ENCODE results near the gene SMU1. TPM values are rescaled to one million over a fixed set of nuclear protein-coding genes. Genes with fewer than 3 reads are reported as not detected.

Gene SMU1
- total RNA-seq, 2 donors from 2014 or later, result 25.0 to 28.7 TPM

GRCh38 chr9:33111631-33112030, 35.2 kb upstream of the SMU1 start:
- no peaks in the 10 kb centered on the region for H3K9me3 Mint-ChIP-seq
- H3K9me3 ChIP-seq (ENCODE audit: control insufficient read depth, low read length), result no peaks in the 10 kb centered on the region
- WGBS, 2 experiments (ENCODE audit: insufficient coverage in 1 of 2, insufficient read length in 1 of 2), result 90% methylated on average over 2 to 5 of the region's 5 CpGs
- no peak overlapping the region for H3K4me3 ChIP-seq (ENCODE audit: low read length)
- H3K36me3 Mint-ChIP-seq (ENCODE audit: low read depth), result peaks cover 29% of the 10 kb centered on the region
- no peak overlapping the region for H3K9ac ChIP-seq (ENCODE audit: extremely low read depth, low read length, poor library complexity, severe bottlenecking)
- H3K27ac Mint-ChIP-seq, result peak overlapping the region; percentile 55
- no peaks in the 10 kb centered on the region for H3K27me3 ChIP-seq (ENCODE audit: control insufficient read depth, insufficient read depth, low read length, poor library complexity, severe bottlenecking)
- TF ChIP-seq CTCF (conservative IDR thresholded peaks at IDR 0.05), result peak; percentile 27
- H3K36me3 ChIP-seq (ENCODE audit: control insufficient read depth, insufficient read depth, low read length), result peaks cover 34% of the 10 kb centered on the region
- no peak overlapping the region for H3K27ac ChIP-seq (ENCODE audit: low read depth, low read length)
- peak; percentile 79 for DNase-seq
- H3K27me3 Mint-ChIP-seq (ENCODE audit: insufficient read depth), result no peaks in the 10 kb centered on the region
- no peak overlapping the region for H3K4me3 Mint-ChIP-seq
- peaks cover 28% of the 10 kb centered on the region for H3K4me1 Mint-ChIP-seq
- H3K4me1 ChIP-seq (ENCODE audit: control insufficient read depth, insufficient read depth, low read length), result peaks cover 4% of the 10 kb centered on the region

GRCh38 chr9:33110686-33111085, 34.2 kb upstream of the SMU1 start:
- no peak overlapping the region for H3K4me3 Mint-ChIP-seq
- no peaks in the 10 kb centered on the region for H3K9me3 Mint-ChIP-seq
- H3K27me3 Mint-ChIP-seq (ENCODE audit: insufficient read depth), result no peaks in the 10 kb centered on the region
- peaks cover 4% of the 10 kb centered on the region for H3K4me1 ChIP-seq (ENCODE audit: control insufficient read depth, insufficient read depth, low read length)
- peak; percentile 35 for DNase-seq
- H3K4me1 Mint-ChIP-seq, result peaks cover 28% of the 10 kb centered on the region
- H3K36me3 ChIP-seq (ENCODE audit: control insufficient read depth, insufficient read depth, low read length), result peaks cover 34% of the 10 kb centered on the region
- H3K4me3 ChIP-seq (ENCODE audit: low read length), result no peak overlapping the region
- H3K9me3 ChIP-seq (ENCODE audit: control insufficient read depth, low read length), result no peaks in the 10 kb centered on the region
- H3K27ac Mint-ChIP-seq, result peak overlapping the region; percentile 49
- H3K9ac ChIP-seq (ENCODE audit: extremely low read depth, low read length, poor library complexity, severe bottlenecking), result no peak overlapping the region
- H3K27me3 ChIP-seq (ENCODE audit: control insufficient read depth, insufficient read depth, low read length, poor library complexity, severe bottlenecking), result no peaks in the 10 kb centered on the region
- 91 to 94% methylated on average over 5 of the region's 5 CpGs for WGBS, 2 experiments (ENCODE audit: insufficient coverage in 1 of 2, insufficient read length in 1 of 2)
- H3K27ac ChIP-seq (ENCODE audit: low read depth, low read length), result no peak overlapping the region
- peaks cover 26% of the 10 kb centered on the region for H3K36me3 Mint-ChIP-seq (ENCODE audit: low read depth)
- no peak for TF ChIP-seq CTCF (conservative IDR thresholded peaks at IDR 0.05)

- Mint-ChIP-seq H3K27ac (peak overlapping the region; percentile 75), H3K4me3 (no peak overlapping the region), H3K9me3 (no peaks in the 10 kb centered on the region), H3K36me3 (ENCODE audit: low read depth) (peaks cover 26% of the 10 kb centered on the region), H3K4me1 (peaks cover 28% of the 10 kb centered on the region), H3K27me3 (ENCODE audit: insufficient read depth) (no peaks in the 10 kb centered on the region)
- Histone ChIP-seq H3K27me3 (ENCODE audit: control insufficient read depth, insufficient read depth, low read length, poor library complexity, severe bottlenecking) (no peaks in the 10 kb centered on the region), H3K4me3 (ENCODE audit: low read length) (no peak overlapping the region), H3K9ac (ENCODE audit: extremely low read depth, low read length, poor library complexity, severe bottlenecking) (no peak overlapping the region), H3K9me3 (ENCODE audit: control insufficient read depth, low read length) (no peaks in the 10 kb centered on the region), H3K4me1 (ENCODE audit: control insufficient read depth, insufficient read depth, low read length) (peaks cover 4% of the 10 kb centered on the region), H3K36me3 (ENCODE audit: control insufficient read depth, insufficient read depth, low read length) (peaks cover 27% of the 10 kb centered on the region), H3K27ac (ENCODE audit: low read depth, low read length) (no peak overlapping the region)
- 100% methylated on average over 1 of the region's 1 CpG; no CpG with 5 or more reads in 1 of the 2 experiments for WGBS, 2 experiments (ENCODE audit: insufficient coverage in 1 of 2, insufficient read length in 1 of 2)
- no peak for TF ChIP-seq CTCF (conservative IDR thresholded peaks at IDR 0.05)
- DNase-seq, result peak; percentile 48
These were observed 33.5 kb upstream of the SMU1 start for GRCh38 chr9:33109850-33110595.
